H1 (cell line): ENCODE results near the gene ZNF609. TPM values are rescaled to one million over a fixed set of nuclear protein-coding genes. Genes with fewer than 3 reads are reported as not detected.

Source experiments
- CTCF ChIA-PET: fragments of 300-600 bp; sonication (Branson Sonifier 250); formaldehyde crosslinking; loops from one replicate; lab custom pipeline; 2021; ENCODE audit not compliant: partially characterized antibody; lab: Charles Lee
- POLR2A ChIA-PET: fragments of 300-600 bp; sonication (Branson Sonifier 250); formaldehyde crosslinking; loops from one replicate; lab custom pipeline; 2021; ENCODE audit warnings: inconsistent platforms; ENCODE audit not compliant: partially characterized antibody; lab: Charles Lee
- DNase-seq, 2 experiments: peaks; one replicate each; pipeline versions ENCODE4 v3.0.0 to v3.0.0-alpha.2; 2010 to 2022; ENCODE audit warnings: low spot score in 2 of 2, low read depth in 1 of 2, mixed read lengths in 1 of 2
- FAIRE-seq: peaks from 2 replicates; lab custom pipeline; 2011; peaks lifted over from hg19 to GRCh38; lab: Jason Lieb, UNC
- H2AFZ ChIP-seq: 2 replicates; pipeline ENCODE4 v1.8.1; 2012; ENCODE audit warnings: low read length, inconsistent platforms
- H2AK5ac ChIP-seq: 2 replicates; pipeline ENCODE4 v1.6.1; 2013; ENCODE audit warnings: low read depth, low read length
- H2BK120ac ChIP-seq: replicated peaks from 2 replicates; pipeline ENCODE3; 2013; ENCODE audit warnings: low read depth, low read length, inconsistent platforms
- H2BK12ac ChIP-seq: 2 replicates; pipeline ENCODE4 v1.6.1; 2013; ENCODE audit warnings: low read depth, low read length
- H2BK15ac ChIP-seq: 2 replicates; pipeline ENCODE4 v1.6.1; 2013; ENCODE audit warnings: low read length
- H2BK20ac ChIP-seq: 2 replicates; pipeline ENCODE4 v1.6.1; 2013; ENCODE audit warnings: low read length
- H2BK5ac ChIP-seq: 2 replicates; pipeline ENCODE4 v1.6.1; 2013; ENCODE audit warnings: low read depth, low read length
- H3K14ac ChIP-seq: 2 replicates; pipeline ENCODE4 v1.6.1; 2013; ENCODE audit warnings: inconsistent platforms; ENCODE audit not compliant: insufficient read length
- H3K18ac ChIP-seq: 2 replicates; pipeline ENCODE4 v1.6.1; 2013; ENCODE audit warnings: low read length; ENCODE audit errors: extremely low read depth
- H3K23ac ChIP-seq: 2 replicates; pipeline ENCODE4 v1.6.1; 2013; ENCODE audit warnings: inconsistent platforms; ENCODE audit not compliant: insufficient read length
- H3K23me2 ChIP-seq: 2 replicates; pipeline ENCODE4 v1.6.1; 2013; ENCODE audit warnings: low read depth, low read length
- H3K27ac ChIP-seq: 2 replicates; pipeline ENCODE4 v1.6.1; 2011; ENCODE audit warnings: low read depth, low read length, inconsistent platforms
- H3K27me3 ChIP-seq, 4 experiments: replicated peaks in 1 of 4; 1 replicate in 1 of 4; 2 replicates in 3 of 4; pipeline versions ENCODE4 v1.6.1 to v1.8.1; 2011 to 2013; ENCODE audit warnings: low read length in 3 of 4, mild to moderate bottlenecking in 3 of 4, inconsistent platforms in 2 of 4, mixed read lengths in 2 of 4, moderate library complexity in 1 of 4; ENCODE audit not compliant: control insufficient read depth in 3 of 4, insufficient read depth in 3 of 4; ENCODE audit errors: extremely low read depth in 1 of 4
- H3K36me3 ChIP-seq, 4 experiments: 2 replicates each; pipeline versions ENCODE4 v1.6.1 to v1.8.1; 2011 to 2013; ENCODE audit warnings: mild to moderate bottlenecking in 4 of 4, low read length in 3 of 4, moderate library complexity in 2 of 4, control low read depth in 1 of 4, inconsistent platforms in 1 of 4; ENCODE audit not compliant: insufficient read depth in 4 of 4, control insufficient read depth in 2 of 4
- H3K4ac ChIP-seq: replicated peaks from 2 replicates; pipeline ENCODE3; 2013; ENCODE audit warnings: low read length, low read depth, mixed read lengths, inconsistent platforms; ENCODE audit not compliant: insufficient read length
- H3K4me1 ChIP-seq, 4 experiments: replicated peaks in 1 of 4; 1 replicate in 1 of 4; 2 replicates in 3 of 4; pipeline versions ENCODE4 v1.6.1 to v1.8.1; 2011 to 2013; ENCODE audit warnings: low read length in 3 of 4, inconsistent platforms in 2 of 4, mixed read lengths in 1 of 4; ENCODE audit not compliant: insufficient read depth in 4 of 4, control insufficient read depth in 3 of 4
- H3K4me2 ChIP-seq, 2 experiments: 2 replicates each; pipeline versions ENCODE4 v1.6.1 to v1.8.1; 2011 to 2013; ENCODE audit warnings: low read depth in 2 of 2, low read length in 2 of 2, control low read depth in 1 of 2, inconsistent platforms in 1 of 2, mild to moderate bottlenecking in 1 of 2; ENCODE audit not compliant: insufficient read depth in 1 of 2
- H3K4me3 ChIP-seq, 4 experiments: fragments of 200-600, 300-600 bp in 1 of 4; sonication (generic), shearing (Covaris generic), sonication (Bioruptor Twin) in 1 of 4; 2 replicates each; pipeline versions ENCODE4 v1.5.1 to v1.8.1; 2011 to 2016; ENCODE audit warnings: low read length in 4 of 4, low read depth in 3 of 4, control low read depth in 2 of 4, inconsistent platforms in 2 of 4, mild to moderate bottlenecking in 2 of 4, mixed read lengths in 1 of 4, moderate library complexity in 1 of 4; ENCODE audit not compliant: insufficient read depth in 2 of 4; ENCODE audit errors: extremely low read depth in 1 of 4
- H3K56ac ChIP-seq: replicated peaks from 2 replicates; pipeline ENCODE3; 2013; ENCODE audit warnings: low read depth, mild to moderate bottlenecking, mixed read lengths, low read length, inconsistent platforms; ENCODE audit not compliant: insufficient read length
- H3K79me1 ChIP-seq: 2 replicates; pipeline ENCODE4 v1.6.1; 2013; ENCODE audit warnings: low read depth, low read length, control low read depth
- H3K79me2 ChIP-seq, 2 experiments: 2 replicates each; pipeline versions ENCODE4 v1.6.1 to v1.8.1; 2012 to 2013; ENCODE audit warnings: low read length in 2 of 2, mild to moderate bottlenecking in 2 of 2, inconsistent platforms in 1 of 2; ENCODE audit not compliant: insufficient read depth in 2 of 2, control insufficient read depth in 1 of 2
- H3K9ac ChIP-seq, 4 experiments: replicated peaks in 1 of 4; 1 replicate in 1 of 4; 2 replicates in 3 of 4; pipeline versions ENCODE4 v1.6.1 to v1.8.1; 2011 to 2013; ENCODE audit warnings: low read depth in 3 of 4, low read length in 3 of 4, control low read depth in 2 of 4, mild to moderate bottlenecking in 2 of 4, moderate library complexity in 2 of 4, inconsistent platforms in 1 of 4; ENCODE audit errors: extremely low read depth in 1 of 4
- H3K9me3 ChIP-seq, 2 experiments: 2 replicates each; pipeline versions ENCODE4 v1.6.1 to v1.8.1; 2012 to 2013; ENCODE audit warnings: mild to moderate bottlenecking in 2 of 2, moderate library complexity in 2 of 2, control low read depth in 1 of 2, inconsistent platforms in 1 of 2, low read depth in 1 of 2, low read length in 1 of 2, mixed read lengths in 1 of 2; ENCODE audit not compliant: insufficient read depth in 2 of 2
- H4K20me1 ChIP-seq, 2 experiments: replicated peaks in 1 of 2; 2 replicates each; pipeline versions ENCODE3 to v1.8.1; 2011 to 2013; ENCODE audit warnings: inconsistent platforms in 2 of 2, low read length in 2 of 2, mild to moderate bottlenecking in 1 of 2; ENCODE audit not compliant: insufficient read depth in 2 of 2, control insufficient read depth in 1 of 2
- H4K5ac ChIP-seq: 2 replicates; pipeline ENCODE4 v1.6.1; 2013; ENCODE audit warnings: low read length, low read depth, mixed read lengths, inconsistent platforms; ENCODE audit not compliant: insufficient read length
- H4K8ac ChIP-seq: 2 replicates; pipeline ENCODE4 v1.8.0; 2013; ENCODE audit warnings: mild to moderate bottlenecking, moderate library complexity, low read length, inconsistent platforms; ENCODE audit not compliant: insufficient read depth; ENCODE audit errors: extremely low read depth
- H4K91ac ChIP-seq: replicated peaks from 2 replicates; pipeline ENCODE3; 2013; ENCODE audit warnings: low read length, mixed read lengths, inconsistent platforms; ENCODE audit not compliant: insufficient read length
- CBX5 ChIP-seq: fragments of 300-800, 300-1000 bp; sonication (generic); IDR thresholded peaks from 2 replicates; pipeline ENCODE4 v1.7.1; 2016; ENCODE audit warnings: antibody characterized with exemption, low read length, low read depth
- E2F6 ChIP-seq: IDR thresholded peaks from 2 replicates; pipeline ENCODE4 v1.6.1; 2012; ENCODE audit warnings: inconsistent platforms
- EP300 ChIP-seq, 2 experiments: IDR thresholded peaks; 1 replicate in 1 of 2; 2 replicates in 1 of 2; pipeline ENCODE4 v1.6.1; 2011 to 2012; ENCODE audit warnings: low read depth in 2 of 2, low read length in 2 of 2, mild to moderate bottlenecking in 2 of 2, borderline replicate concordance in 1 of 2, inconsistent platforms in 1 of 2, moderate library complexity in 1 of 2
- FOSL1 ChIP-seq: IDR thresholded peaks from 2 replicates; pipeline ENCODE4 v1.6.1; 2011; ENCODE audit warnings: mild to moderate bottlenecking, low read depth, low read length, moderate library complexity; ENCODE audit not compliant: insufficient read depth
- GTF2F1 ChIP-seq: IDR thresholded peaks from 2 replicates; pipeline ENCODE4 v1.6.1; 2012; ENCODE audit warnings: low read depth, low read length, improper control_type of control experiment, borderline replicate concordance
- NRF1 ChIP-seq: IDR thresholded peaks from 2 replicates; pipeline ENCODE4 v1.6.1; 2011; ENCODE audit warnings: mild to moderate bottlenecking, low read depth, low read length, improper control_type of control experiment
- SIN3A ChIP-seq, 2 experiments: IDR thresholded peaks in 1 of 2; conservative IDR thresholded peaks in 1 of 2; 2 replicates each; pipeline ENCODE4 v1.6.1; 2011 to 2012; ENCODE audit warnings: low read length in 2 of 2, improper control_type of control experiment in 1 of 2, low read depth in 1 of 2, mild to moderate bottlenecking in 1 of 2
- SIRT6 ChIP-seq: IDR thresholded peaks from one replicate; pipeline ENCODE4 v1.7.1; 2012; ENCODE audit warnings: low read length, inconsistent platforms
- WGBS, 2 experiments: shearing (Covaris generic) in 1 of 2; methylation state at CpG; one replicate each; pipeline versions ENCODE4 v1.1.6 to v1.1.7; 2013 to 2015; ENCODE audit warnings: low lambda C conversion rate in 2 of 2, mixed read lengths in 2 of 2, inconsistent platforms in 1 of 2, low coverage in 1 of 2, missing lambda C conversion rate in 1 of 2; ENCODE audit not compliant: insufficient replicate concordance in 2 of 2, insufficient coverage in 1 of 2, insufficient read length in 1 of 2; ENCODE audit errors: extremely low coverage in 1 of 2, missing lambda C conversion rate in 1 of 2; 5-methylcytosine and 5-hydroxymethylcytosine counted together
- polyA plus RNA-seq, 7 experiments: library from polyadenylated mRNA; depleted of rRNA in 3 of 7; stranded (reverse) in 5 of 7; unstranded in 2 of 7; fragments of >200 nt in 5 of 7; fragments of 200-250 nt in 2 of 7; gene quantifications; 1 replicate in 5 of 7; 2 replicates in 1 of 7; 4 replicates in 1 of 7; pipeline versions ENCODE4 v1.2.1 to v1.2.3, GENCODE V29; 2011 to 2013; ENCODE audit warnings: missing spikeins in 2 of 7, mixed read lengths in 2 of 7
- total RNA-seq: library from RNA; stranded (reverse); fragmentation: NEBNext Ultra II Directional; extraction: Animal tissue kit (Norgen Biotek cat#: 25700); gene quantifications from 2 replicates; pipeline ENCODE4 v1.2.1, GENCODE V29; 2021
- TF ChIP-seq, protein P1 (sequence below): IDR thresholded peaks from 2 replicates; pipeline ENCODE4 v1.6.1; 2012; ENCODE audit warnings: inconsistent platforms

ZNF609 gene
- total and polyA plus RNA-seq, 2 of the 8 experiments (the other 6 are each of a cell fraction or from before 2014, with no cell fraction given) = 15.5 to 47.8 TPM

GRCh38 chr15:64694816-64695215 lies 234.4 kb downstream of the ZNF609 start:
- peaks cover 34 to 57% of the 10 kb centered on the region in 2 experiments for H4K20me1 ChIP-seq
- H4K91ac ChIP-seq = no peak overlapping the region
- POLR2A ChIA-PET = interaction anchor here (0.9 to 59.2 kb wide), 4 partner anchors 0 to 283 kb away, joined by 3 to 1192 read pairs (median 598); no protein-coding TSS in a partner anchor
- CTCF ChIA-PET = interaction anchor here (0.6 to 9.5 kb wide), 12 partner anchors 10 to 147 kb away, joined by 3 to 106 read pairs (median 5); no protein-coding TSS in a partner anchor
- no peak overlapping the region for H2BK5ac ChIP-seq
- DNase-seq (no peak), FAIRE-seq (no peak)
- H2AK5ac ChIP-seq = no peak overlapping the region
- no peak overlapping the region for H3K14ac ChIP-seq
- H3K79me2 ChIP-seq = peaks cover 38 to 77% of the 10 kb centered on the region in 2 experiments
- no peak overlapping the region for H4K5ac ChIP-seq
- H3K27me3 ChIP-seq = peaks cover 0 to 2% (median 0%) of the 10 kb centered on the region in 4 experiments; a peak in 1 of 7 replicates
- 97% methylated on average over 2 of the region's 2 CpGs; no CpG with 5 or more reads in 1 of the 2 experiments for WGBS, 2 experiments
- H3K36me3 ChIP-seq = peaks cover 15 to 58% (median 48%) of the 10 kb centered on the region in 4 experiments
- no peak overlapping the region for H4K8ac ChIP-seq
- H3K4me2 ChIP-seq = no peak overlapping the region
- peaks cover 6% of the 10 kb centered on the region for H3K79me1 ChIP-seq
- no peak overlapping the region for H2BK12ac ChIP-seq
- TF ChIP-seq EP300 (IDR thresholded peaks at IDR 0.05; ENCODE audit: borderline replicate concordance in 1 of 2, low read depth in 2 of 2, low read length in 2 of 2) (no peak), SIN3A (conservative IDR thresholded peaks at IDR 0.05 in 1 of 2, IDR thresholded peaks at IDR 0.05 in 1 of 2; ENCODE audit: low read depth in 1 of 2, low read length in 2 of 2) (no peak), CBX5 (no peak), NRF1 (no peak), E2F6 (no peak), SIRT6 (no peak), FOSL1 (no peak), GTF2F1 (no peak)
- TF ChIP-seq, protein P1, sequence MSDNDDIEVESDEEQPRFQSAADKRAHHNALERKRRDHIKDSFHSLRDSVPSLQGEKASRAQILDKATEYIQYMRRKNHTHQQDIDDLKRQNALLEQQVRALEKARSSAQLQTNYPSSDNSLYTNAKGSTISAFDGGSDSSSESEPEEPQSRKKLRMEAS = no peak
- peaks cover 6% of the 10 kb centered on the region; the same call in 1 of the 2 replicates for H3K23me2 ChIP-seq
- H3K27ac ChIP-seq = no peak overlapping the region
- no peak overlapping the region for H2BK120ac ChIP-seq
- H3K4ac ChIP-seq = no peak overlapping the region
- no peak overlapping the region for H2BK20ac ChIP-seq
- no peak overlapping the region for H3K9ac ChIP-seq
- H3K18ac ChIP-seq = no peak overlapping the region
- H3K9me3 ChIP-seq = no peaks in the 10 kb centered on the region
- H3K56ac ChIP-seq = no peak overlapping the region
- no peak overlapping the region for H2BK15ac ChIP-seq
- peaks cover 9 to 21% (median 18%) of the 10 kb centered on the region in 4 experiments for H3K4me1 ChIP-seq
- no peak overlapping the region for H2AFZ ChIP-seq
- no peak overlapping the region for H3K23ac ChIP-seq
- no peak overlapping the region for H3K4me3 ChIP-seq
